GM06990 (cell line): ENCODE data around the gene ACADS.

Experiments
- DNase-seq: peaks from one replicate; pipeline ENCODE4 v3.0.0-alpha.2; 2011; ENCODE audit not compliant: insufficient read length; ENCODE audit errors: extremely low read depth
- H3K27me3 ChIP-seq: replicated peaks from 2 replicates; pipeline ENCODE4 v1.6.0; 2011; ENCODE audit warnings: low read length; ENCODE audit not compliant: control insufficient read depth, insufficient read depth
- H3K36me3 ChIP-seq: 2 replicates; pipeline ENCODE4 v1.5.1; 2011; ENCODE audit warnings: low read length; ENCODE audit not compliant: control insufficient read depth, insufficient read depth
- H3K4me3 ChIP-seq: replicated peaks from 2 replicates; pipeline ENCODE4 v1.5.1; 2011; ENCODE audit warnings: low read depth, mild to moderate bottlenecking, control low read depth, low read length
- TF ChIP-seq, protein P1 (sequence below): IDR thresholded peaks from 2 replicates; pipeline ENCODE4 v1.5.1; 2011; ENCODE audit warnings: low read length, control low read depth, mild to moderate bottlenecking, inconsistent platforms; ENCODE audit not compliant: insufficient read depth, poor library complexity, severe bottlenecking

Gene ACADS

GRCh38 chr12:120689397-120690082 is 36.1 kb upstream of the ACADS start:
- TF ChIP-seq, protein P1, sequence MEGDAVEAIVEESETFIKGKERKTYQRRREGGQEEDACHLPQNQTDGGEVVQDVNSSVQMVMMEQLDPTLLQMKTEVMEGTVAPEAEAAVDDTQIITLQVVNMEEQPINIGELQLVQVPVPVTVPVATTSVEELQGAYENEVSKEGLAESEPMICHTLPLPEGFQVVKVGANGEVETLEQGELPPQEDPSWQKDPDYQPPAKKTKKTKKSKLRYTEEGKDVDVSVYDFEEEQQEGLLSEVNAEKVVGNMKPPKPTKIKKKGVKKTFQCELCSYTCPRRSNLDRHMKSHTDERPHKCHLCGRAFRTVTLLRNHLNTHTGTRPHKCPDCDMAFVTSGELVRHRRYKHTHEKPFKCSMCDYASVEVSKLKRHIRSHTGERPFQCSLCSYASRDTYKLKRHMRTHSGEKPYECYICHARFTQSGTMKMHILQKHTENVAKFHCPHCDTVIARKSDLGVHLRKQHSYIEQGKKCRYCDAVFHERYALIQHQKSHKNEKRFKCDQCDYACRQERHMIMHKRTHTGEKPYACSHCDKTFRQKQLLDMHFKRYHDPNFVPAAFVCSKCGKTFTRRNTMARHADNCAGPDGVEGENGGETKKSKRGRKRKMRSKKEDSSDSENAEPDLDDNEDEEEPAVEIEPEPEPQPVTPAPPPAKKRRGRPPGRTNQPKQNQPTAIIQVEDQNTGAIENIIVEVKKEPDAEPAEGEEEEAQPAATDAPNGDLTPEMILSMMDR = no peak
- H3K4me3 ChIP-seq = peak overlapping the region; percentile 87

GRCh38 chr12:120690083-120690450 is 35.6 kb upstream of the ACADS start:
- Histone ChIP-seq H3K36me3 (peaks cover 11% of the 10 kb centered on the region), H3K27me3 (no peaks in the 10 kb centered on the region), H3K4me3 (no peak overlapping the region)
- TF ChIP-seq, protein P1 = no peak
- DNase-seq = no peak

More at GRCh38 chr12:120689397-120690082, 36.1 kb upstream of the ACADS start:
- no peak for DNase-seq
- peaks cover 10% of the 10 kb centered on the region for H3K36me3 ChIP-seq
- no peaks in the 10 kb centered on the region for H3K27me3 ChIP-seq

DNA sequence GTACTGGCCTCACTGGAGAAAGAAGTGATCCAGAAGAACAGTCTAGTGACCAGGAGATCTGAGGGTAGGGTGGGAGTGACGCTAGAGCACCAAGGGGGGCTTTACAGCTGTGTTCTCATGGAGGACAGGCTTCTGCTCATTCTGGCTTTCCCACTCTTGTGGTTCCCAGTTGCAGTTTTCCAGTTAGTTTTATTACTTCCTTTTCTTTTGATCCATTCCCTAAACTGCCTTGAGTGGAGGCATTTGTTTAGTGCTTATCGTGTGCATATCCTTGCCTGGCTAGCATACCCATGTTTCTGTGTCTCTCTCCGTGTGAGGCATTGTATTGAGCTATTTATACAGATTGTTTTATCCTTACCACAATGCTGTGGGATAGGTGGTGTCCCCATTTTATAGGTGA is 34.6 kb upstream of the ACADS start:
- Histone ChIP-seq H3K36me3 (peaks cover 15% of the 10 kb centered on the region), H3K4me3 (no peak overlapping the region)
- TF ChIP-seq, protein P1 = no peak

GRCh38 chr12:120692524-120693033 is 33.0 kb upstream of the ACADS start:
- Histone ChIP-seq H3K36me3 (peaks cover 23% of the 10 kb centered on the region), H3K4me3 (no peak overlapping the region), H3K27me3 (no peaks in the 10 kb centered on the region)
- DNase-seq = no peak
- TF ChIP-seq, protein P1 = no peak

More for the DNA sequence above, 34.6 kb upstream of the ACADS start:
- H3K27me3 ChIP-seq = no peaks in the 10 kb centered on the region
- DNase-seq = no peak

DNA sequence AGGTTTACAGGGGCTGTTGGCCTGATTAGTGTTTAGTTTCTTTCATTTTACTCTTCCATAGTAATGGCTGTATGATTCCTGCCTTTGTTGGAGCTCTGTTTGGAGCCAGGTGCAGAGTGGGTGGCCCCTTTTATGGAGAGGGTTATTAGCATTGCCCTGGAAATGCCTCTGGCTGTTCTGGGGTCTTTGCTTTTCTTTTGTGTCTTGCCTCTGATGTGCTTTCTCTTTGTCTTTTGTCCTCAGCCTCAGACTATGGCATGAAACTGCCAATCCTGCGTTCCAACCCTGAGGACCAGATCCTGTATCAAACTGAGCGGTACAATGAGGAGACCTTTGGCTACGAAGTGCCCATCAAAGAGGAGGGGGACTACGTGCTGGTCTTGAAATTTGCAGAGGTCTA is 31.8 kb upstream of the ACADS start:
- H3K36me3 ChIP-seq = peaks cover 26% of the 10 kb centered on the region
- no peak for DNase-seq
- no peaks in the 10 kb centered on the region for H3K27me3 ChIP-seq
- TF ChIP-seq, protein P1 = no peak
- no peak overlapping the region for H3K4me3 ChIP-seq
